HEK293 (cell line): ENCODE data around the gene GRK5.

ENCODE experiments used
- CTCF ChIA-PET: fragments of 350-600 bp; formaldehyde crosslinking; extraction: SDS; loops from one replicate; lab custom pipeline; 2021; ENCODE audit warnings: antibody characterized with exemption; lab: Yijun Ruan, JAX
- POLR2A ChIA-PET: fragments of 300-600 bp; formaldehyde crosslinking; extraction: SDS; loops from one replicate; lab custom pipeline; 2020; ENCODE audit warnings: antibody characterized with exemption, inconsistent platforms; lab: Yijun Ruan, JAX
- H3K27ac ChIP-seq: fragments of 200-500 bp; sonication (Bioruptor generic); 2 replicates; pipeline ENCODE4 v1.5.1; 2014; ENCODE audit warnings: low read depth, low read length, control low read depth, inconsistent platforms; ENCODE audit errors: extremely low read depth
- H3K36me3 ChIP-seq, 2 experiments: fragments of 200-500 bp in 1 of 2; sonication (Bioruptor generic) in 1 of 2; 1 replicate in 1 of 2; 2 replicates in 1 of 2; pipeline ENCODE4 v1.5.1; 2014 to 2017; ENCODE audit warnings: inconsistent platforms in 2 of 2, low read length in 2 of 2; ENCODE audit not compliant: control insufficient read depth in 2 of 2, insufficient read depth in 1 of 2
- H3K4me1 ChIP-seq: fragments of 200-500 bp; sonication (Bioruptor generic); 2 replicates; pipeline ENCODE4 v1.5.1; 2014; ENCODE audit warnings: mild to moderate bottlenecking, low read length, inconsistent platforms; ENCODE audit not compliant: control insufficient read depth, insufficient read depth
- H3K4me3 ChIP-seq: 2 replicates; pipeline ENCODE4 v1.5.1; 2011; ENCODE audit warnings: low read depth, mild to moderate bottlenecking, control low read depth, low read length, moderate library complexity
- H3K9me3 ChIP-seq: fragments of 200-500 bp; sonication (Bioruptor generic); 2 replicates; pipeline ENCODE4 v1.5.1; 2014; ENCODE audit warnings: low read depth, low read length, inconsistent platforms; ENCODE audit not compliant: control insufficient read depth, insufficient read depth
- ZBTB21 ChIP-seq: fragments of 450-650 bp; formaldehyde crosslinking; IDR thresholded peaks from 2 replicates; pipeline ENCODE4 v1.5.1; 2017; ENCODE audit warnings: missing biosample characterization, missing genetic modification characterization
- ZFHX2 ChIP-seq: fragments of 450-650 bp; formaldehyde crosslinking; conservative IDR thresholded peaks from 2 replicates; pipeline ENCODE4 v1.5.1; 2016; ENCODE audit warnings: missing biosample characterization, missing genetic modification characterization
- ZNF112 ChIP-seq: fragments of 450-650 bp; formaldehyde crosslinking; IDR thresholded peaks from 2 replicates; pipeline ENCODE4 v1.5.0; 2017; ENCODE audit warnings: missing biosample characterization, missing genetic modification characterization
- ZNF121 ChIP-seq: fragments of 450-650 bp; formaldehyde crosslinking; IDR thresholded peaks from 2 replicates; pipeline ENCODE4 v1.5.1; 2016; ENCODE audit warnings: missing biosample characterization, missing genetic modification characterization
- ZNF214 ChIP-seq: fragments of 450-650 bp; formaldehyde crosslinking; IDR thresholded peaks from 2 replicates; pipeline ENCODE4 v1.5.1; 2017; ENCODE audit warnings: missing biosample characterization, mild to moderate bottlenecking, missing genetic modification characterization, borderline replicate concordance
- ZNF274 ChIP-seq, 2 experiments: fragments of 200-500 bp in 1 of 2; fragments of 450-650 bp in 1 of 2; sonication (Bioruptor generic) in 1 of 2; formaldehyde crosslinking in 1 of 2; IDR thresholded peaks; 2 replicates each; pipeline versions ENCODE4 v1.5.1 to v1.6.1; 2014 to 2016; ENCODE audit warnings: borderline replicate concordance in 1 of 2, inconsistent platforms in 1 of 2, low read length in 1 of 2, missing biosample characterization in 1 of 2, missing genetic modification characterization in 1 of 2
- ZNF549 ChIP-seq: fragments of 450-650 bp; IDR thresholded peaks from 2 replicates; pipeline ENCODE4 v1.5.1; 2018; ENCODE audit warnings: missing biosample characterization, missing genetic modification characterization, mild to moderate bottlenecking, inconsistent platforms, moderate library complexity
- ZNF558 ChIP-seq: fragments of 450-650 bp; formaldehyde crosslinking; IDR thresholded peaks from 2 replicates; pipeline ENCODE4 v1.5.1; 2016; ENCODE audit warnings: missing biosample characterization, missing genetic modification characterization
- ZNF571 ChIP-seq: fragments of 450-650 bp; formaldehyde crosslinking; IDR thresholded peaks from 2 replicates; pipeline ENCODE4 v1.5.0; 2017; ENCODE audit warnings: missing biosample characterization, missing genetic modification characterization
- ZNF600 ChIP-seq: fragments of 450-650 bp; formaldehyde crosslinking; IDR thresholded peaks from 2 replicates; pipeline ENCODE4 v1.5.1; 2016; ENCODE audit warnings: missing biosample characterization, missing genetic modification characterization
- ZNF670 ChIP-seq: fragments of 450-650 bp; formaldehyde crosslinking; IDR thresholded peaks from 2 replicates; pipeline ENCODE4 v1.5.1; 2016; ENCODE audit warnings: missing biosample characterization, missing genetic modification characterization, low read depth
- ZNF837 ChIP-seq: fragments of 450-650 bp; formaldehyde crosslinking; IDR thresholded peaks from 2 replicates; pipeline ENCODE4 v1.5.1; 2016; ENCODE audit warnings: missing biosample characterization, missing genetic modification characterization
- TF ChIP-seq, protein P1 (sequence below): fragments of 450-650 bp; formaldehyde crosslinking; IDR thresholded peaks from 2 replicates; pipeline ENCODE4 v1.5.1; 2017; ENCODE audit warnings: missing biosample characterization, missing genetic modification characterization
- TF ChIP-seq, protein P2 (sequence below): fragments of 450-650 bp; formaldehyde crosslinking; IDR thresholded peaks from 2 replicates; pipeline ENCODE4 v1.5.1; 2016; ENCODE audit warnings: missing biosample characterization, missing genetic modification characterization, low read depth
- TF ChIP-seq, protein P3 (sequence below): fragments of 450-650 bp; formaldehyde crosslinking; IDR thresholded peaks from 2 replicates; pipeline ENCODE4 v1.5.1; 2017; ENCODE audit warnings: missing biosample characterization, missing genetic modification characterization
- TF ChIP-seq, protein P4 (sequence below): fragments of 450-650 bp; formaldehyde crosslinking; IDR thresholded peaks from 2 replicates; pipeline ENCODE4 v1.5.1; 2016; ENCODE audit warnings: missing biosample characterization, missing genetic modification characterization, low read depth
- TF ChIP-seq, protein P5 (sequence below): fragments of 450-650 bp; formaldehyde crosslinking; IDR thresholded peaks from 2 replicates; pipeline ENCODE4 v1.5.1; 2016; ENCODE audit warnings: missing biosample characterization, missing genetic modification characterization

GRK5 gene

DNA sequence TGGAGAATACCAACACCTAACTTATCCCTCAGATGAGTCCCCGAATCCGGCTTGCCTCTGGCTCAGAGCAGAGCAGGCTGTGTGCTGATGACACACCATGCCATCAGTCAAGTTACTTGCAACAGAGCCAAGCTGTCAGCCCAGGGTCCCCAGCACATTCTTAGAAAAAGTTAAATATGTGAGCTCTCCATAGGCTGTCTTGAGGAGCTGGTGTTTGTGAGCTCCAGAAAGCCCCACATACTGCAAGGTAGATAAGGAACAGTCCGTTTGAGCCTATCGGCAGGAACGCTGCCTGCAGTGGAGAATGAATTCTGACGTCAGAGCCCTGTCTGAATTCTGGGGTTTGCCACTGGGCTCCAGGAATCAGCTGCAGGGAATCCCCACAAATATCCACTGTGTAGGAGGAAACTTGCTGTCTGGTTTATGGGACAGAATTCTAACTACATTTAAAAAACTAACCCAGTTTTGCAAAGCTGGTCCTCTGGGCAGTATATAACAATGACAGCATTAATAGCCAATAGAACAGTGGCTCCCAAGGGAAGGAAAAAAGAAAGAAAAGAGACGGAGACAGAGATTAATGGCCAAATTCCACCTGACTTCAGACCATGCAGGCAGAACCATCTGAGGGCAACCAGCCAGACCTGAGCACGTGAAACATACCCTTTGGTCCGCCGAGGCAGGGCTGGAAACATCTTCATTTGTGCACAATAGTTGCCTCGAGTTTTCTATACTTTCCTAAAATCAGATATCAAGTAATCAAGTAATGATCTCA is 45.5 kb upstream of the GRK5 start:
- Histone ChIP-seq H3K36me3 (peaks cover 32 to 46% of the 10 kb centered on the region in 2 experiments; a peak in 2 of 3 replicates), H3K4me3 (no peak overlapping the region), H3K27ac (no peak overlapping the region), H3K9me3 (no peaks in the 10 kb centered on the region), H3K4me1 (no peaks in the 10 kb centered on the region; the same call in 1 of the 2 replicates)
- peak; percentile 39; the same call in 1 of the 2 replicates for TF ChIP-seq ZNF600 (tag by site-specific recombination)
- TF ChIP-seq, protein P1, sequence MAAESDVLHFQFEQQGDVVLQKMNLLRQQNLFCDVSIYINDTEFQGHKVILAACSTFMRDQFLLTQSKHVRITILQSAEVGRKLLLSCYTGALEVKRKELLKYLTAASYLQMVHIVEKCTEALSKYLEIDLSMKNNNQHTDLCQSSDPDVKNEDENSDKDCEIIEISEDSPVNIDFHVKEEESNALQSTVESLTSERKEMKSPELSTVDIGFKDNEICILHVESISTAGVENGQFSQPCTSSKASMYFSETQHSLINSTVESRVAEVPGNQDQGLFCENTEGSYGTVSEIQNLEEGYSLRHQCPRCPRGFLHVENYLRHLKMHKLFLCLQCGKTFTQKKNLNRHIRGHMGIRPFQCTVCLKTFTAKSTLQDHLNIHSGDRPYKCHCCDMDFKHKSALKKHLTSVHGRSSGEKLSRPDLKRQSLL (tag by site-specific recombination) = no peak
- ChIA-PET CTCF (interaction anchor here (0.6 kb wide), 1 partner anchor 12 kb away, joined by 4 read pairs; no protein-coding TSS in a partner anchor), POLR2A (interaction anchor here (0.6 to 2.2 kb wide), 3 partner anchors 9 to 14 kb away, joined by 3 to 7 read pairs (median 4); no protein-coding TSS in a partner anchor)

DNA sequence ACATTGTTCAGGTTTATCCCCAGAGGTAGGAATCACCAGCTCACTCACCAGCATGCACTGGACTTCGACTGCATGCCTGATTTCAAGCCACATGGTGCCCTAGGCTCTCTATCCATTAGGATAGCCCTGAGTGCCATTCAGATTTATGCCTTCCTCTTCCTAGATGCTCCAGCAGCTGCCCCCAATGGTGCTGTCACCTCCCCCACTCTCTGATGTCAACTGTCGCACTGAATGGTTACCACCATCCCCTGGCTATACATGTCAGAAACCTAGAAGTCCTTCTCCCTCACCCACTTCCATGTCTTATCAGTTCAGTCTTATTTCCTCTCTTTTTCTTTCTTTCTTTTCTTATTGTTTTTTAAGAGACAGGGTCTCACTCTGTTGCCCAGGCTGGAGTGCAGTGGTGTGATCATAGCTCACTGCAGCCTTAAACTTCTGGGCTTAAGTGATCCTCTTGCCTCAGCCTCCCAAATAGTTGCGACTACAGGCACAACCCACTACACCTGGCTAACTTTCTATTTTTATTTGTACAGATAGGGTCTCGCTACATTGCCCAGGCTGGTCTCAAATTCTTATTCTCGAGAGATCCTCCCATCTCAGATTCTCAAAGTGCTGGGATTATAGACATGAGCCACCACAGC is 44.8 kb upstream of the GRK5 start:
- CTCF ChIA-PET = interaction anchor here (0.6 kb wide), 1 partner anchor 13 kb away, joined by 4 read pairs; no protein-coding TSS in a partner anchor
- peaks cover 26 to 50% of the 10 kb centered on the region in 2 experiments for H3K36me3 ChIP-seq
- no peak overlapping the region for H3K27ac ChIP-seq
- H3K9me3 ChIP-seq = no peaks in the 10 kb centered on the region
- H3K4me1 ChIP-seq = no peaks in the 10 kb centered on the region; the same call in 1 of the 2 replicates
- POLR2A ChIA-PET = interaction anchor here (1.3 to 2.2 kb wide), 2 partner anchors 10 to 15 kb away, joined by 4 to 7 read pairs; no protein-coding TSS in a partner anchor
- no peak overlapping the region for H3K4me3 ChIP-seq
- TF ChIP-seq ZNF121 (tag by site-specific recombination) = peak; percentile 99
- no peak for TF ChIP-seq ZBTB21 (tag by site-specific recombination)
- TF ChIP-seq, all 188 proteins: peak for 1

DNA sequence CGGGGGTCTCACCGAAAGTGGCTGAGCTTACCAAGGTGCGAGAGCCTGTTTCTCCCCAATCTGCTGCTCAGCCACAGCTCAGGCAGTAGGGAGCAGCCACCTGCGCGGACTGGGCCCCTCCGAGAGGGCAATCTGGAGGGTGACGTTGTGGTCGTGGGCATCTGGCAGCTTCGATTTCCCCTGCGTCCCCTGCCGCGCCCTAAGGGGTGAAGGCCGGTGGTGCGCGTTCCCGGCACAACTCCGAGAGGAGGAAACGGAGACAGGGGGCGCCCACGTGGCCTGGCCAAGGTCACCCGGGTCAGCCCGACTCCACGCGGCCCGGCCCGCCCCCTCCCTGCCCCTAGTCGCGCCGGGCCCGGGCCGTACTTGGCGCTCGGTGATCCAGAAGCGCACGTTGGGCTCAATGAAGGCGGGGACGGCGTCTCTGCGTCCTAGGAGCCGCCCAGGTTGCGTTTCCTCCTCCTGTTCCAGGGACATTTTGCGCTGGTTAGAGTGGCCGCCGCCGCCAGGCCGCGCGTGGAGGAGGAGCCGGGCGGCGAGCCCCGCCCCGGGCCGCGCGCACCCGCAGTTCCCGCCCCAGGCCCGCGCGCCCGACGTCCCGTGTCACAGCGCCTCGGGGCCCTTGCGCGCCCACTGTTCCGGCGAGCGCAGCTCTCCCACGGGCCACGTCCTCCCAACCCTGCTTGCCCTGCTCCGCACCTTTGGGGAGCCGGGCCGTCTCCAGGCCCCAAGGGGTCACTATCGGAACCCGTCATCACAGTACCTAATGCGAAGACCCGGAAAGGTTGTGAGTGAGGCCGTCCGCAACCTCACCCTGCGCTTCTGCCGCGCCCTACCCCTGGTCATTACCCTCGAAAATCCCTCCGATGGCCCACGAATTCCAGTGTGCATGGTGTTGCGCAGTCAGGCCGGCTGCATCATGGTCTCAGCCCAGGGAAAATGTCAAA is 41.9 kb upstream of the GRK5 start, which contains the start of gene SFXN4:
SFXN4 (minus strand) TSS at position 544 of the 947 bp plus-strand sequence; CDS start at position 477, 67 bp downstream.
- Histone ChIP-seq H3K4me1 (no peaks in the 10 kb centered on the region; the same call in 1 of the 2 replicates), H3K27ac (peak within 1 kb of the TSS; percentile 60), H3K36me3 (peaks cover 33 to 55% of the 10 kb centered on the region in 2 experiments), H3K4me3 (peak within 1 kb of the TSS; percentile 84), H3K9me3 (no peaks in the 10 kb centered on the region)
- ChIA-PET CTCF (interaction anchor here (0.7 to 1.6 kb wide), 3 partner anchors 34 to 305 kb away, joined by 3 to 7 read pairs (median 3); no protein-coding TSS in a partner anchor), POLR2A (interaction anchor here (0.7 to 1.6 kb wide), 4 partner anchors 11 to 62 kb away, joined by 3 to 8 read pairs (median 5); partner anchors contain the start of gene DENND10)
- TF ChIP-seq ZNF558 (tag by site-specific recombination) (no peak), ZNF670 (tag by site-specific recombination) (no peak), ZFHX2 (tag by site-specific recombination) (peak; percentile 43; the same call in 1 of the 2 replicates), ZNF214 (tag by site-specific recombination) (no peak), ZNF571 (no peak), ZNF112 (tag by site-specific recombination) (no peak), ZNF549 (tag by site-specific recombination) (no peak), ZNF274 (IDR thresholded peaks at IDR 0.05; ENCODE audit: low read length) (no peak), ZNF274 (tag by site-specific recombination; IDR thresholded peaks at IDR 0.05; ENCODE audit: borderline replicate concordance) (no peak), ZNF837 (tag by site-specific recombination) (no peak)
- TF ChIP-seq, protein P2, sequence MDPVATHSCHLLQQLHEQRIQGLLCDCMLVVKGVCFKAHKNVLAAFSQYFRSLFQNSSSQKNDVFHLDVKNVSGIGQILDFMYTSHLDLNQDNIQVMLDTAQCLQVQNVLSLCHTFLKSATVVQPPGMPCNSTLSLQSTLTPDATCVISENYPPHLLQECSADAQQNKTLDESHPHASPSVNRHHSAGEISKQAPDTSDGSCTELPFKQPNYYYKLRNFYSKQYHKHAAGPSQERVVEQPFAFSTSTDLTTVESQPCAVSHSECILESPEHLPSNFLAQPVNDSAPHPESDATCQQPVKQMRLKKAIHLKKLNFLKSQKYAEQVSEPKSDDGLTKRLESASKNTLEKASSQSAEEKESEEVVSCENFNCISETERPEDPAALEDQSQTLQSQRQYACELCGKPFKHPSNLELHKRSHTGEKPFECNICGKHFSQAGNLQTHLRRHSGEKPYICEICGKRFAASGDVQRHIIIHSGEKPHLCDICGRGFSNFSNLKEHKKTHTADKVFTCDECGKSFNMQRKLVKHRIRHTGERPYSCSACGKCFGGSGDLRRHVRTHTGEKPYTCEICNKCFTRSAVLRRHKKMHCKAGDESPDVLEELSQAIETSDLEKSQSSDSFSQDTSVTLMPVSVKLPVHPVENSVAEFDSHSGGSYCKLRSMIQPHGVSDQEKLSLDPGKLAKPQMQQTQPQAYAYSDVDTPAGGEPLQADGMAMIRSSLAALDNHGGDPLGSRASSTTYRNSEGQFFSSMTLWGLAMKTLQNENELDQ (tag by site-specific recombination) = no peak
- TF ChIP-seq, protein P3, sequence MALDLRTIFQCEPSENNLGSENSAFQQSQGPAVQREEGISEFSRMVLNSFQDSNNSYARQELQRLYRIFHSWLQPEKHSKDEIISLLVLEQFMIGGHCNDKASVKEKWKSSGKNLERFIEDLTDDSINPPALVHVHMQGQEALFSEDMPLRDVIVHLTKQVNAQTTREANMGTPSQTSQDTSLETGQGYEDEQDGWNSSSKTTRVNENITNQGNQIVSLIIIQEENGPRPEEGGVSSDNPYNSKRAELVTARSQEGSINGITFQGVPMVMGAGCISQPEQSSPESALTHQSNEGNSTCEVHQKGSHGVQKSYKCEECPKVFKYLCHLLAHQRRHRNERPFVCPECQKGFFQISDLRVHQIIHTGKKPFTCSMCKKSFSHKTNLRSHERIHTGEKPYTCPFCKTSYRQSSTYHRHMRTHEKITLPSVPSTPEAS (tag by site-specific recombination) = no peak
- TF ChIP-seq, protein P4, sequence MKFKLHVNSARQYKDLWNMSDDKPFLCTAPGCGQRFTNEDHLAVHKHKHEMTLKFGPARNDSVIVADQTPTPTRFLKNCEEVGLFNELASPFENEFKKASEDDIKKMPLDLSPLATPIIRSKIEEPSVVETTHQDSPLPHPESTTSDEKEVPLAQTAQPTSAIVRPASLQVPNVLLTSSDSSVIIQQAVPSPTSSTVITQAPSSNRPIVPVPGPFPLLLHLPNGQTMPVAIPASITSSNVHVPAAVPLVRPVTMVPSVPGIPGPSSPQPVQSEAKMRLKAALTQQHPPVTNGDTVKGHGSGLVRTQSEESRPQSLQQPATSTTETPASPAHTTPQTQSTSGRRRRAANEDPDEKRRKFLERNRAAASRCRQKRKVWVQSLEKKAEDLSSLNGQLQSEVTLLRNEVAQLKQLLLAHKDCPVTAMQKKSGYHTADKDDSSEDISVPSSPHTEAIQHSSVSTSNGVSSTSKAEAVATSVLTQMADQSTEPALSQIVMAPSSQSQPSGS (tag by site-specific recombination) = no peak
- TF ChIP-seq, protein P5, sequence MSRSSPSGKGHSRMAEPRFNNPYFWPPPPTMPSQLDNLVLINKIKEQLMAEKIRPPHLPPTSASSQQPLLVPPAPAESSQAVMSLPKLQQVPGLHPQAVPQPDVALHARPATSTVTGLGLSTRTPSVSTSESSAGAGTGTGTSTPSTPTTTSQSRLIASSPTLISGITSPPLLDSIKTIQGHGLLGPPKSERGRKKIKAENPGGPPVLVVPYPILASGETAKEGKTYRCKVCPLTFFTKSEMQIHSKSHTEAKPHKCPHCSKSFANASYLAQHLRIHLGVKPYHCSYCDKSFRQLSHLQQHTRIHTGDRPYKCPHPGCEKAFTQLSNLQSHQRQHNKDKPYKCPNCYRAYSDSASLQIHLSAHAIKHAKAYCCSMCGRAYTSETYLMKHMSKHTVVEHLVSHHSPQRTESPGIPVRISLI (tag by site-specific recombination) = no peak
